Activated CD8-positive, alpha-beta T cell treated with anti-CD3 and anti-CD28 coated beads for 36 hours (primary cell): ENCODE measurements around the gene ATRIP. TPM values are rescaled to one million over a fixed set of nuclear protein-coding genes. Genes with fewer than 3 reads are reported as not detected.

ENCODE experiments used
- ATAC-seq: fragments of 200-7000 bp; cut with Tn5 transposase; one replicate; pipeline ENCODE4 v1.10.0; 2021; ENCODE audit warnings: mild to moderate bottlenecking, moderate library complexity
- CTCF ChIA-PET: fragments of 350-600 bp; sonication (Branson Sonifier 250); formaldehyde crosslinking; loops from one replicate; lab custom pipeline; 2021; ENCODE audit warnings: antibody characterized with exemption; lab: Charles Lee
- POLR2A ChIA-PET: fragments of 350-600 bp; sonication (Branson Sonifier 250); formaldehyde crosslinking; loops from one replicate; lab custom pipeline; 2021; ENCODE audit warnings: antibody characterized with exemption; lab: Charles Lee
- DNase-seq: peaks from one replicate; pipeline ENCODE4 v3.0.0-alpha.2; 2020
- H3K27ac Mint-ChIP-seq: one replicate; pipeline ENCODE4 v1.8.0; 2021; ENCODE audit warnings: mild to moderate bottlenecking, mixed read lengths
- H3K27me3 Mint-ChIP-seq: one replicate; pipeline ENCODE4 v1.8.0; 2021; ENCODE audit warnings: mixed read lengths
- H3K36me3 Mint-ChIP-seq: one replicate; pipeline ENCODE4 v1.8.0; 2021; ENCODE audit warnings: low read depth, mixed read lengths
- H3K4me1 Mint-ChIP-seq: one replicate; pipeline ENCODE4 v1.8.0; 2021; ENCODE audit warnings: low read depth, mixed read lengths
- H3K4me3 Mint-ChIP-seq: one replicate; pipeline ENCODE4 v1.8.0; 2021; ENCODE audit warnings: mild to moderate bottlenecking, moderate library complexity, mixed read lengths
- H3K9me3 Mint-ChIP-seq: one replicate; pipeline ENCODE4 v1.8.0; 2021; ENCODE audit warnings: mixed read lengths
- intact Hi-C: fragments of 100-400 bp; cut with micrococcal nuclease; formaldehyde crosslinking; loops from one replicate; pipeline ENCODE4 v1.10.0; 2022
- total RNA-seq, 2 experiments: library from RNA; stranded (reverse); gene quantifications; one replicate each; pipeline ENCODE4 v1.2.3, GENCODE V29; 2021
- TF ChIP-seq, protein P1 (sequence below): fragments of 200-600 bp; IDR thresholded peaks from one replicate; pipeline ENCODE4 v1.8.0; 2022; ENCODE audit warnings: antibody characterized with exemption, mild to moderate bottlenecking

Gene ATRIP
- total RNA-seq, 2 experiments from 2014 or later = 12.4 to 15.0 TPM

DNA sequence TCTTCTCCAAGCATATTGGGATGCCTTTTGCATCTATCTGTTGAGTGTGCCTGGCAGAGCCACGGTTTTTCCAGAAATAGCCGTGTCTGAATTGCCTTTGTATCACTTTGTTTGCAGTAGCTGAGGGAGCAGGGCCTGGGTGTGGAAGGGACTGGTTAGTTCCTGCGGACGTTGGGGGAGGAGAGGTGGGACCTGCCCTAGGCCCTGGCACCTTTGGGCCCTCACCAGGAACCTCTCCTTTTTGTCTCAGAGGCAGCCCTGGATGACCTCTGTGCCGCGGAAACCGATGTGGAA, 18.6 kb downstream of the ATRIP start:
- TF ChIP-seq, protein P1, sequence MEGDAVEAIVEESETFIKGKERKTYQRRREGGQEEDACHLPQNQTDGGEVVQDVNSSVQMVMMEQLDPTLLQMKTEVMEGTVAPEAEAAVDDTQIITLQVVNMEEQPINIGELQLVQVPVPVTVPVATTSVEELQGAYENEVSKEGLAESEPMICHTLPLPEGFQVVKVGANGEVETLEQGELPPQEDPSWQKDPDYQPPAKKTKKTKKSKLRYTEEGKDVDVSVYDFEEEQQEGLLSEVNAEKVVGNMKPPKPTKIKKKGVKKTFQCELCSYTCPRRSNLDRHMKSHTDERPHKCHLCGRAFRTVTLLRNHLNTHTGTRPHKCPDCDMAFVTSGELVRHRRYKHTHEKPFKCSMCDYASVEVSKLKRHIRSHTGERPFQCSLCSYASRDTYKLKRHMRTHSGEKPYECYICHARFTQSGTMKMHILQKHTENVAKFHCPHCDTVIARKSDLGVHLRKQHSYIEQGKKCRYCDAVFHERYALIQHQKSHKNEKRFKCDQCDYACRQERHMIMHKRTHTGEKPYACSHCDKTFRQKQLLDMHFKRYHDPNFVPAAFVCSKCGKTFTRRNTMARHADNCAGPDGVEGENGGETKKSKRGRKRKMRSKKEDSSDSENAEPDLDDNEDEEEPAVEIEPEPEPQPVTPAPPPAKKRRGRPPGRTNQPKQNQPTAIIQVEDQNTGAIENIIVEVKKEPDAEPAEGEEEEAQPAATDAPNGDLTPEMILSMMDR = no peak
- Mint-ChIP-seq H3K4me1 (peaks cover 35% of the 10 kb centered on the region), H3K27ac (peak overlapping the region; percentile 96), H3K4me3 (peak overlapping the region; percentile 87), H3K27me3 (no peaks in the 10 kb centered on the region), H3K9me3 (no peaks in the 10 kb centered on the region), H3K36me3 (peaks cover 46% of the 10 kb centered on the region)
- ATAC-seq = no peak
- POLR2A ChIA-PET = interaction anchor here (1.3 to 4.2 kb wide), 2 partner anchors 8 to 19 kb away, joined by 6 to 32 read pairs; partner anchors contain the start of gene ATRIP
- intact Hi-C loops = no loop called here
- DNase-seq = no peak
- CTCF ChIA-PET = interaction anchor here (4.3 kb wide), 1 partner anchor 29 kb away, joined by 18 read pairs; no protein-coding TSS in a partner anchor

DNA sequence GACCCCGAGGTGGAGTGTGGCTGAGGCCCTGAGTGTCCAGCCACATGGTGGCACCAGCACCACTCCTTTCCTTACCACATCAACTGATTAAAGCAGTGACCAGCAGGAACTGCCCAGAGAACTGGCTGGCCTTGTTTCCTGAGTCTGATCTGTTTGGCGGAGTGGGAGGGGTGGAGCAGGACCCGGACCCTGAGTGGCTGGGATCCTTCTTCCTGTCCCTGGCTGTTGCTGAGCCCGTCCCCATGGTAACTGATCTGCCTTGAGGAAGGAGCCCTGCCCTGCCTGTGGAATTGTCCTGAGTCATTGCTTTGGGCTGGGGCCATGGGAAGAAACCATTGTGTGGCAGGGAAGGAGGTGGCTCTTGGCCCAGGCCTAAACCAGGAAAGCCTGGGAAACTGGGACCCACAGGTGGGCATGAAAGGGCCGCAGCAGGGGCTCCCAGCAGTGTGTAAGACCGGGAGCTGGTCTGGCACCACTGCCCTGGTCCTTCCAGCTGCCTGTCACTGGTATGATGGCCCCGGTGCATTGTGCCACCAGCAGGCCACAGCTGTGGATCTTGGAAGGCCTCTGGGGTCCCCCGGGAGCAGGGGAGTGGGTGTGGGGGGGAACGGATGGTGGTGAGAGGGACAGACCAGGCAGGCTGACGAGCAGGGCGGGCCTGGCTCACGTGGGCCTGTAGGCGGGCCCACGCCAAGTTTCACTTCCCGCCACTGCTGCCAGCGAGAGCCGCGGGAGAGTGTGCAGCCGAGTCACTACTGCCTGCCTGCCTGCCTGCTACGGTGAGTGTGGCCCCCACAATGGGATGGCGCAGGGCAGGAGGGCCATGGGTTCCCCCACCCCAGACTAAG, 19.2 kb downstream of the ATRIP start:
- intact Hi-C loops = no loop called here
- TF ChIP-seq, protein P1 = no peak
- Mint-ChIP-seq H3K9me3 (no peaks in the 10 kb centered on the region), H3K27me3 (no peaks in the 10 kb centered on the region), H3K4me3 (peak overlapping the region; percentile 87), H3K4me1 (peaks cover 40% of the 10 kb centered on the region), H3K27ac (peak overlapping the region; percentile 96), H3K36me3 (peaks cover 42% of the 10 kb centered on the region)
- POLR2A ChIA-PET = interaction anchor here (0.8 to 4.2 kb wide), 12 partner anchors 7 to 88 kb away, joined by 3 to 32 read pairs (median 4); partner anchors contain the start of genes ATRIP and SHISA5
- ATAC-seq (peak; percentile 90), DNase-seq (peak; percentile 88)
- CTCF ChIA-PET = interaction anchor here (1.4 to 4.3 kb wide), 4 partner anchors 29 to 220 kb away, joined by 3 to 18 read pairs (median 6); partner anchors contain the start of gene NCKIPSD

DNA sequence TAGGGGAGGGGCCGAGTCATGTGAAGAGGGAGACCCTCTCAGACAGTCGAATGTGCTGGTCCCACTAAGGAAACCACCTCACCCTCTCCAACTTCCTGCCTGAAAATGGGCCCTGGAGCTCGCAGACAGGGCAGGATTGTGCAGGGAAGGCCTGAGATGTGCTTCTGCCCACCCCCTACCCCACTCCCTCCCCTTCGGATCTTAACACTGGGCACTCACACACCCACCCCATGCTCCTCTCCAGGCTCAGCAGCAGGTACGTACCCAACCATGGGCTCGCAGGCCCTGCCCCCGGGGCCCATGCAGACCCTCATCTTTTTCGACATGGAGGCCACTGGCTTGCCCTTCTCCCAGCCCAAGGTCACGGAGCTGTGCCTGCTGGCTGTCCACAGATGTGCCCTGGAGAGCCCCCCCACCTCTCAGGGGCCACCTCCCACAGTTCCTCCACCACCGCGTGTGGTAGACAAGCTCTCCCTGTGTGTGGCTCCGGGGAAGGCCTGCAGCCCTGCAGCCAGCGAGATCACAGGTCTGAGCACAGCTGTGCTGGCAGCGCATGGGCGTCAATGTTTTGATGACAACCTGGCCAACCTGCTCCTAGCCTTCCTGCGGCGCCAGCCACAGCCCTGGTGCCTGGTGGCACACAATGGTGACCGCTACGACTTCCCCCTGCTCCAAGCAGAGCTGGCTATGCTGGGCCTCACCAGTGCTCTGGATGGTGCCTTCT, 20.0 kb downstream of the ATRIP start:
- TF ChIP-seq, protein P1 = no peak
- peaks cover 44% of the 10 kb centered on the region for H3K4me1 Mint-ChIP-seq
- peak; percentile 56 for DNase-seq
- H3K36me3 Mint-ChIP-seq = peaks cover 46% of the 10 kb centered on the region
- ChIA-PET CTCF (interaction anchor here (0.7 to 4.3 kb wide), 7 partner anchors 21 to 219 kb away, joined by 3 to 18 read pairs (median 6); partner anchors contain the start of gene NCKIPSD), POLR2A (interaction anchor here (0.6 to 4.2 kb wide), 17 partner anchors 9 to 226 kb away, joined by 3 to 32 read pairs (median 4); partner anchors contain the start of genes ATRIP, NME6, TMA7 and ZNF589)
- peak; percentile 22 for ATAC-seq
- intact Hi-C loops = no loop called here
- no peaks in the 10 kb centered on the region for H3K9me3 Mint-ChIP-seq
- H3K27me3 Mint-ChIP-seq = no peaks in the 10 kb centered on the region
- H3K27ac Mint-ChIP-seq = peak overlapping the region; percentile 96
- peak overlapping the region; percentile 87 for H3K4me3 Mint-ChIP-seq

DNA sequence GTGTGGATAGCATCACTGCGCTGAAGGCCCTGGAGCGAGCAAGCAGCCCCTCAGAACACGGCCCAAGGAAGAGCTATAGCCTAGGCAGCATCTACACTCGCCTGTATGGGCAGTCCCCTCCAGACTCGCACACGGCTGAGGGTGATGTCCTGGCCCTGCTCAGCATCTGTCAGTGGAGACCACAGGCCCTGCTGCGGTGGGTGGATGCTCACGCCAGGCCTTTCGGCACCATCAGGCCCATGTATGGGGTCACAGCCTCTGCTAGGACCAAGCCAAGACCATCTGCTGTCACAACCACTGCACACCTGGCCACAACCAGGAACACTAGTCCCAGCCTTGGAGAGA, 20.5 kb downstream of the ATRIP start:
- no peaks in the 10 kb centered on the region for H3K27me3 Mint-ChIP-seq
- peaks cover 44% of the 10 kb centered on the region for H3K4me1 Mint-ChIP-seq
- H3K27ac Mint-ChIP-seq = peak overlapping the region; percentile 96
- peaks cover 46% of the 10 kb centered on the region for H3K36me3 Mint-ChIP-seq
- TF ChIP-seq, protein P1 = no peak
- H3K9me3 Mint-ChIP-seq = no peaks in the 10 kb centered on the region
- DNase-seq (no peak), ATAC-seq (peak; percentile 5)
- POLR2A ChIA-PET = interaction anchor here (0.6 to 4.2 kb wide), 15 partner anchors 9 to 227 kb away, joined by 3 to 32 read pairs (median 4); partner anchors contain the start of genes ATRIP, NME6, TMA7 and ZNF589
- peak overlapping the region; percentile 87 for H3K4me3 Mint-ChIP-seq
- intact Hi-C loops = no loop called here
- CTCF ChIA-PET = interaction anchor here (0.7 to 4.3 kb wide), 6 partner anchors 21 to 219 kb away, joined by 3 to 18 read pairs (median 4); partner anchors contain the start of gene NCKIPSD
